Thoracic aorta (tissue), 2 donors: Measurements from ENCODE around the gene B3GALT6. TPM values are rescaled to one million over a fixed set of nuclear protein-coding genes. Genes with fewer than 3 reads are reported as not detected.

Experiments
- ATAC-seq: fragments of 150-250 bp; one replicate; pipeline ENCODE4 v1.8.0; 2017; ENCODE audit warnings: low read depth; ENCODE audit not compliant: insufficient number of reproducible peaks, low FRiP score
- DNase-seq: peaks from one replicate; pipeline ENCODE4 v3.0.0-alpha.2; 2020; ENCODE audit warnings: low spot score
- H3K27ac ChIP-seq, 2 donors: fragments of 200-600 bp; sonication (generic); 1 replicate in 1 of 2; 2 replicates in 1 of 2; pipeline ENCODE4 v1.5.1; 2016; ENCODE audit warnings: mild to moderate bottlenecking in 2 of 2, moderate library complexity in 2 of 2
- H3K27me3 ChIP-seq: fragments of 200-600 bp; sonication (generic); replicated peaks from 2 replicates; pipeline ENCODE4 v1.6.0; 2016; ENCODE audit warnings: mild to moderate bottlenecking; ENCODE audit not compliant: insufficient read depth
- H3K36me3 ChIP-seq: fragments of 200-600 bp; sonication (generic); one replicate; pipeline ENCODE4 v1.5.1; 2016
- H3K4me1 ChIP-seq, 2 donors: fragments of 200-600 bp; sonication (generic); 1 replicate in 1 of 2; 2 replicates in 1 of 2; pipeline versions ENCODE4 v1.5.1 to v1.6.0; 2016; ENCODE audit warnings: low read depth in 2 of 2, mild to moderate bottlenecking in 1 of 2; ENCODE audit not compliant: control insufficient read depth in 1 of 2
- H3K4me3 ChIP-seq: fragments of 200-600 bp; sonication (generic); 2 replicates; pipeline ENCODE4 v1.5.1; 2016; ENCODE audit warnings: mild to moderate bottlenecking
- H3K9me3 ChIP-seq: fragments of 200-600 bp; sonication (generic); 2 replicates; pipeline ENCODE4 v1.5.1; 2016
- total RNA-seq, 2 donors: library from RNA; depleted of rRNA; stranded (reverse); fragments of >200 nt; gene quantifications; one replicate each; pipeline versions ENCODE4 v1.1.0 to v1.2.3, GENCODE V29; 2016
- TF ChIP-seq, protein P1 (sequence below): fragments of 200-600 bp; sonication (generic); IDR thresholded peaks from one replicate; pipeline ENCODE4 v1.5.1; 2019; ENCODE audit warnings: antibody characterized with exemption

The B3GALT6 gene
- total RNA-seq, 2 donors from 2014 or later: 15.5 to 25.3 TPM

DNA sequence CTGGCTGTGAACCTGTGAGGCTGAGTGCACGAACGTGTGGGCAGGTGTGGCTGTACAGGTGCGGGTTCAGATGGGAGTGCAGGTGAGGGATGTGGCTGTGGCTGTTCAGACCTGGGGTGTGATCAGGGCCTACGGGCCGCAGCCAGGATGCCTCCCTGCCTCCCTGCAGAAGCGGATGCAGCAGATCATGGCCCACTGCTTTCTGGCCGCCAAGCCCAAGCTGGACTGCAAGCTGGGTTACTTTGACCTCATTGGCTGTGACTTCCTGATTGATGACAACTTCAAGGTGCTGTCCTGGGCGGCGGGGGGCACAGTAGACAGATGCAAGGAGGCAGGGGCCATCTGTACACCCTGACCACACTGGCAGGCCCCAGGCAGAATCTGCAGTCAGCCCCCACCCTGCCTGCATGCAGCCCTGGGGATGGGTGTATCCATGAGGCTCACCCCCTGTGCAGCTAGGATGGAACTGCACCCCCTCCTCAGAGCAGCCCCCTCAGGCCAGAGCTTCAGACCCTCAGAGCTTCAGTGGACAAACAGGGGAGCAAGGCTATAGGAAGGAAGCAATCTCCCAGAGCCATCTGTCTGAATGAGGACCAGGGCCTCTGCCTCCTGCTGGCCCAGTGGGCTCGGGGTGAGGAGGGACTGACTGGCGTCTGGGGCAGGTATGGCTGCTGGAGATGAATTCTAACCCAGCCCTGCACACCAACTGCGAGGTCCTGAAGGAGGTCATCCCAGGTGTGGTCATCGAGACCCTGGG is 35.4 kb upstream of the B3GALT6 start:
- Histone ChIP-seq H3K4me3 (no peak overlapping the region), H3K4me1 (peaks cover 0 to 8% of the 10 kb centered on the region in 2 donors), H3K27ac (no peak overlapping the region), H3K9me3 (peaks cover 5% of the 10 kb centered on the region), H3K36me3 (no peaks in the 10 kb centered on the region), H3K27me3 (no peaks in the 10 kb centered on the region)
- TF ChIP-seq, protein P1, sequence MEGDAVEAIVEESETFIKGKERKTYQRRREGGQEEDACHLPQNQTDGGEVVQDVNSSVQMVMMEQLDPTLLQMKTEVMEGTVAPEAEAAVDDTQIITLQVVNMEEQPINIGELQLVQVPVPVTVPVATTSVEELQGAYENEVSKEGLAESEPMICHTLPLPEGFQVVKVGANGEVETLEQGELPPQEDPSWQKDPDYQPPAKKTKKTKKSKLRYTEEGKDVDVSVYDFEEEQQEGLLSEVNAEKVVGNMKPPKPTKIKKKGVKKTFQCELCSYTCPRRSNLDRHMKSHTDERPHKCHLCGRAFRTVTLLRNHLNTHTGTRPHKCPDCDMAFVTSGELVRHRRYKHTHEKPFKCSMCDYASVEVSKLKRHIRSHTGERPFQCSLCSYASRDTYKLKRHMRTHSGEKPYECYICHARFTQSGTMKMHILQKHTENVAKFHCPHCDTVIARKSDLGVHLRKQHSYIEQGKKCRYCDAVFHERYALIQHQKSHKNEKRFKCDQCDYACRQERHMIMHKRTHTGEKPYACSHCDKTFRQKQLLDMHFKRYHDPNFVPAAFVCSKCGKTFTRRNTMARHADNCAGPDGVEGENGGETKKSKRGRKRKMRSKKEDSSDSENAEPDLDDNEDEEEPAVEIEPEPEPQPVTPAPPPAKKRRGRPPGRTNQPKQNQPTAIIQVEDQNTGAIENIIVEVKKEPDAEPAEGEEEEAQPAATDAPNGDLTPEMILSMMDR: no peak
- DNase-seq (no peak), ATAC-seq (no peak)

- TF ChIP-seq, protein P1: no peak
- DNase-seq (no peak), ATAC-seq (no peak)
- H3K36me3 ChIP-seq: no peaks in the 10 kb centered on the region
- H3K4me3 ChIP-seq: no peak overlapping the region
- no peaks in the 10 kb centered on the region for H3K27me3 ChIP-seq
- no peak overlapping the region for H3K27ac ChIP-seq
- H3K9me3 ChIP-seq: peaks cover 5% of the 10 kb centered on the region
- H3K4me1 ChIP-seq: peaks cover 0 to 8% of the 10 kb centered on the region in 2 donors
Measured at GRCh38 chr1:1197188-1197500, 34.9 kb upstream of the B3GALT6 start.

GRCh38 chr1:1197551-1198422 is 34.2 kb upstream of the B3GALT6 start:
- Histone ChIP-seq H3K27ac (no peak overlapping the region), H3K27me3 (no peaks in the 10 kb centered on the region), H3K4me1 (peaks cover 0 to 8% of the 10 kb centered on the region in 2 donors), H3K9me3 (peaks cover 5% of the 10 kb centered on the region), H3K36me3 (no peaks in the 10 kb centered on the region), H3K4me3 (no peak overlapping the region)
- ATAC-seq: no peak
- DNase-seq: no peak
- TF ChIP-seq, protein P1: no peak

- H3K9me3 ChIP-seq: peaks cover 5% of the 10 kb centered on the region
- ATAC-seq (no peak), DNase-seq (no peak)
- peaks cover 0 to 8% of the 10 kb centered on the region in 2 donors for H3K4me1 ChIP-seq
- no peaks in the 10 kb centered on the region for H3K36me3 ChIP-seq
- no peak overlapping the region for H3K27ac ChIP-seq
- H3K27me3 ChIP-seq: no peaks in the 10 kb centered on the region
- TF ChIP-seq, protein P1: no peak
- no peak overlapping the region for H3K4me3 ChIP-seq
Measured at GRCh38 chr1:1198423-1199140, 33.5 kb upstream of the B3GALT6 start.
